Mesodermal cell (in vitro differentiated cells): Measurements from ENCODE around the gene STX12.
A peak's percentile ranks its signal among the peaks of the same experiment; 100 is the strongest.
"Not testable (repeated sequence)": the region's sequence is repeated elsewhere in the genome, so short reads cannot be mapped to it uniquely, and the experiment has no call there.

Experiments
- H3K27ac ChIP-seq: 2 replicates; pipeline ENCODE4 v1.7.0; 2013; ENCODE audit warnings: mild to moderate bottlenecking, low read depth, low read length, moderate library complexity; ENCODE audit not compliant: severe bottlenecking
- H3K36me3 ChIP-seq: 2 replicates; pipeline ENCODE4 v1.7.1; 2013; ENCODE audit warnings: mild to moderate bottlenecking, low read length, moderate library complexity; ENCODE audit not compliant: control insufficient read depth, insufficient read depth
- H3K4me1 ChIP-seq: one replicate; pipeline ENCODE4 v1.7.1; 2013; ENCODE audit warnings: mild to moderate bottlenecking, low read length; ENCODE audit not compliant: insufficient read depth, control insufficient read depth, poor library complexity, severe bottlenecking
- H3K4me3 ChIP-seq: 2 replicates; pipeline ENCODE4 v1.7.0; 2013; ENCODE audit warnings: low read length, control low read depth, mild to moderate bottlenecking; ENCODE audit not compliant: insufficient read depth, poor library complexity, severe bottlenecking; ENCODE audit errors: extremely low read depth
- H3K9me3 ChIP-seq: 2 replicates; pipeline ENCODE4 v1.7.1; 2013; ENCODE audit warnings: mild to moderate bottlenecking, low read length, moderate library complexity; ENCODE audit not compliant: control insufficient read depth
- WGBS, 2 experiments: methylation state at CpG; one replicate each; pipeline ENCODE4 v1.1.5; 2013; ENCODE audit warnings: missing lambda C conversion rate in 2 of 2; ENCODE audit not compliant: insufficient coverage in 2 of 2; 5-methylcytosine and 5-hydroxymethylcytosine counted together

STX12 gene

DNA sequence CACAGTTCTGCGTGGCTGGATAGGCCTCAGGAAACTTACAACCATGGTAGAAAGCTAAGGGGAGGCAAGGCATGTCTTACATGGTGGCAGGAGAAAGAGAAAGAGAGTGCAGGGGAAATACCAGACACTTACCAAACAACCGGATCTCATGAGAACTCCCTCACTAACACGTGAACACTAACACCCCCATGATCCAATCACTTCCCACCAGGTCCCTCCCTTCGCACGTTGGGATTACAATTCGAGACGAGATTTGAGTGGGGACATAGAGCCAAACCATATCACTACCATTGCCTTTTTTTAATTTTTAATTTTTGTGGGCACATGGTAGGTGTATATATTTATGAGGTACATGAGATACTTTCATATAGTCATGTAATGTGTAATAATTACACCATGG lies 33.7 kb downstream of the STX12 start:
- Histone ChIP-seq H3K27ac (no peak overlapping the region), H3K4me1 (no peaks in the 10 kb centered on the region), H3K4me3 (no peak overlapping the region), H3K9me3 (no peaks in the 10 kb centered on the region), H3K36me3 (peaks cover 28% of the 10 kb centered on the region)
- WGBS, 2 experiments, result 40 to 83% methylated on average over 1 to 2 of the region's 7 CpGs

DNA sequence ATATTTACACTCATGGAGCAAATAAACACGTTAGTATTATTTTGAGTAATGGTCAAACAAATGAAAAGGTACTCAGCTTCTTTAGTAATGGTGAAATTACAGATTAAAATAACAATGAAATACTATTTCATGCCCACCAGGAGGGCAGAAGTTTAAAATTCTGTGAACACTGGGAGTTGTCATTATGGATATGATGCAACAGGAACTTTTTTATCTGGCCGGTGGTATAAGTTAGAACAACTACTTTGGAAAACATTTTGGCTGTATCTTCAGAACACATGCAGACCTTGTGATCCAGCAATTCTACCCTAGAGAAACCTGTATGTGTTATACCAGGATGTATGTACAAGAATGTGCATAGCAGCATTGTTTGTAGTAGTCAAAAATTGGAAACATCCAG lies 34.4 kb downstream of the STX12 start:
- Histone ChIP-seq H3K9me3 (no peaks in the 10 kb centered on the region), H3K4me3 (no peak overlapping the region), H3K4me1 (no peaks in the 10 kb centered on the region), H3K36me3 (peaks cover 27% of the 10 kb centered on the region), H3K27ac (no peak overlapping the region)
- WGBS, 2 experiments, result 100% methylated on average over 1 of the region's 2 CpGs

DNA sequence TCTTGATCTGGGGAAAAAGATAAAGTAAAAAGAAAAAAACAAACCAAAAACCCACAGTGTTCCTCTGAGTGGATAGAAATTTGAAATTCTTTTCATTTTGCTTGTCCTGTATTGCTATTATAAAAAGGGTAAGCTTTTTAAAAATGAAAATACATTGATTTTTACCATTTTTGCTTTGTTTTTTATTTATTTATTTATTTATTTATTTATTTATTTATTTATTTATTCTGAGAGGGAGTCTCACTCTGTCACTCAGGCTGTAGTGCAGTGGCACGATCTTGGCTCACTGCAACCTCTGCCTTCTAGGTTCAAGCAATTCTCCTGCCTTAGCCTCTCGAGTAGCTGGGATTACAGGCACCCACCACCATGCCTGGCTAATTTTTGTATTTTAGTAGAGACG lies 35.1 kb downstream of the STX12 start:
- not testable (repeated sequence) for H3K4me1 ChIP-seq, H3K4me3 ChIP-seq, H3K27ac ChIP-seq, H3K9me3 ChIP-seq
- WGBS, 2 experiments, result 100% methylated on average over 1 to 3 of the region's 3 CpGs
- H3K36me3 ChIP-seq, result peaks cover 32% of the 10 kb centered on the region

DNA sequence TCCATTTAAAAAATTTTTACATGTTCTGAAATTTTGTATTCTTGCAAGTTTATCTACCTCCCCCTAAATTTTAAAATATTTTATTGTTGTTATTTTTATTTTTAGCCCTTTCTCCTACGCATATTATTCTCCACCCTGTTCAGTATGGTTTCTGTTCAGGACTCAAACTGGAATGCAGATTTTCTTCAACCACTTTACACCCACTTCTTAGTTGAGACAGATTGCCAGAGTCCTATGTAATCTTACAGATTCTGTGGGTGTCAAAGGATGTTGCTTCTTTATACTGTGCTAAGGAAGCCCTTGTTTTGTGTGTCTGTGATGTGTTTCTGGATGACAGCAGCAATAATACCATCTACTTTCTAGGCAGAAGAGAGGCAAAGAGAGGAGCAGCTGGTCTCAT lies 36.9 kb downstream of the STX12 start:
- Histone ChIP-seq H3K4me1 (no peaks in the 10 kb centered on the region), H3K4me3 (no peak overlapping the region), H3K27ac (no peak overlapping the region), H3K36me3 (peaks cover 35% of the 10 kb centered on the region), H3K9me3 (no peaks in the 10 kb centered on the region)
- WGBS, 2 experiments, result no CpG with 5 or more reads among the region's 1 CpG

DNA sequence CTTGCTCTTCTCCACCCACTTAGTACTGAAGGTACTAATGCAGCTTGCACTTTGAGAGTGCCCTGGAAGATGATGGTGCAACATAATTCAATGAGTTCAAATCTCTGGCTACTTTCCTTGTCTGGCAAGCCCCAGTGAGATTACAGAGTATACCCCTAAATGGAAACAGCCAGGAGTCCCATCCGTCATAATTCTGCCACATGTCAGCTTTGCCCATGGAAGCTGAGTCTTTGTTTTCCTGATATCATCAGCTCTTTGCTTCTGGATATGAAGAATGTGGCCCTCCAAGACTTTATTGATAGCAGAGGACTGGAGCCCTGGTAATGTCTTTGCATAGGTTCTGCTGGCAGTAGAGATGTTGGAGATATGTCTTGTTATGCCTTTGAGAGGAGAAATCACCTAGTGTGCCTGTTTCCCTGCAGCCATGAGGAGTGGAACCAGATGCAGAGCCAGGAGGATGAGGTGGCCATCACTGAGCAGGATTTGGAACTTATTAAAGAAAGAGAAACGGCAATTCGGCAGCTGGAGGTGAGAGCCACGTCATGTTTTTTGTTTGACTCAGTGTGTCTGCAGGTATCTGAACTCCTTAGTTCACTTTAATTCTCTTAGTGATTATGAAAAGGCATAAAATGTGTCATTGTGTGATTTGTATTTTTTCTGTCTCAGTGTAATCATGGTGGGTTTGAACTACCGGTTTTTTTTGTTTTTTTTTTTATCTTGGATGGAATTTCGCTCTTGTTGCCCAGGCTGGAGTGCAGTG lies 38.9 kb downstream of the STX12 start:
- H3K36me3 ChIP-seq, result peaks cover 31% of the 10 kb centered on the region
- H3K27ac ChIP-seq, result no peak overlapping the region
- H3K9me3 ChIP-seq, result no peaks in the 10 kb centered on the region
- whole genome bisulfite sequencing, 2 experiments, result 98% methylated on average over 4 of the region's 6 CpGs
- peaks cover 4% of the 10 kb centered on the region for H3K4me1 ChIP-seq
- no peak overlapping the region for H3K4me3 ChIP-seq

DNA sequence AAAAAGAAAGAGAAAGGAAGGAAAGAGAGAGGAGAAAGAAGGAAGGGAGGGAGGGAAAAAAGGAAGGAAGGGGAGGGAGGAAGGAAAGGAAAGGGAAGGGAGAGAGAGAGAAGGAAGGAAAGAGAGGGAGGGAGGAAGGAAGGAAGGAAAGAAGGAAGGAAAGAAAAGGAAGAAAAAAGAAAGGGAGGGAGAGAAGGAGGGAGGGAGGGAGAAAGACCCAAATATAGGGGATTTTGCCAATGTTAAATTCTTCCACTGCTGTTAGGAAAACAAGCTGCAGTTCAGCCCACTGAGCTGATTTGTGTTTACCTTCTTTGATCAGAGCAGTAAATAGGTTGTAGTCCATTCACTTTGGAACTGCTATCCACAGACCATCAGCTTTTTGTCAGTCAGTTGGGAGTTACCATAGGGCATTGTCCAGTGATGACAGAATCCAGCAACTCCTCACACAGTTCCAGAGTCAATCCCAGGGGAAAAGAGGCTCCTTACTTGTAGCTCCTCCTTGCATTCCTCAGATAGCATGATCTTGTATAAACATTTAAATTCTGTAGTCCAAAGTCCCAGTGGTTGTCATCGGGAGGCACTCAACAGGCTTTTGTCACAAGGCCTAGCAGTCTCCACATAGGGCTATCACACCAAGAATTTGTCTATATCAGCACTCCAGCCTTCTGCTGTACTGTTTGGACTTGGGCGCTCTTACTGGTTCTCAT lies 44.1 kb downstream of the STX12 start:
- peaks cover 60% of the 10 kb centered on the region for H3K36me3 ChIP-seq
- H3K27ac ChIP-seq, result peak overlapping the region; percentile 76
- H3K9me3 ChIP-seq, result no peaks in the 10 kb centered on the region
- WGBS, 2 experiments, result 85 to 90% methylated on average over 2 of the region's 2 CpGs
- H3K4me3 ChIP-seq, result no peak overlapping the region
- H3K4me1 ChIP-seq, result peaks cover 9% of the 10 kb centered on the region

DNA sequence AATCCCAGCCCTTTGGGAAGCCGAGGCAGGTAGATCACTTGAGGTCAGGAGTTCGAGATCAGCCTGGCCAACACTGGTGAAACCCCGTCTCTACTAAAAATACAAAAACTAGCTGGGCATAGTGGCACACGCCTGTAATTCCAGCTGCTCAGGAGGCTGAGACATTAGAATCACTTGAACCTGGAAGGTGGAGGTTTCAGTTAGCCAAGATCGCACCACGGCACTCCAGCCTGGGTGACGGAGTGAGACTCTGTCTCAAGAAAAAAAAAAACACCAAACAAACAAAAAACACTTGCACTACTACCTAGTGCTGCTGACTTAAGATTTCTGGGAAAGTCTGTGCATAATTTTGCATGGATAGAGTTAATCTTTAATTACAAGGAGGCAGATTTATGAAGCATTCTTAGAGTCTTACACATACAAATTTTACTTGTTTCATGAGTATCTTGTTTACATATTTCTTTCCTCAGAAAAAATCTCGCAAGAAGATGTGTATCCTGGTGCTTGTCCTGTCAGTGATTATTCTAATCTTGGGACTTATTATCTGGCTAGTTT lies 48.8 kb downstream of the STX12 start:
- 97 to 98% methylated on average over 5 of the region's 8 CpGs for WGBS, 2 experiments
- H3K4me1 ChIP-seq, result peaks cover 18% of the 10 kb centered on the region
- H3K27ac ChIP-seq, result no peak overlapping the region
- peaks cover 43% of the 10 kb centered on the region for H3K36me3 ChIP-seq
- H3K9me3 ChIP-seq, result no peaks in the 10 kb centered on the region
- no peak overlapping the region for H3K4me3 ChIP-seq

DNA sequence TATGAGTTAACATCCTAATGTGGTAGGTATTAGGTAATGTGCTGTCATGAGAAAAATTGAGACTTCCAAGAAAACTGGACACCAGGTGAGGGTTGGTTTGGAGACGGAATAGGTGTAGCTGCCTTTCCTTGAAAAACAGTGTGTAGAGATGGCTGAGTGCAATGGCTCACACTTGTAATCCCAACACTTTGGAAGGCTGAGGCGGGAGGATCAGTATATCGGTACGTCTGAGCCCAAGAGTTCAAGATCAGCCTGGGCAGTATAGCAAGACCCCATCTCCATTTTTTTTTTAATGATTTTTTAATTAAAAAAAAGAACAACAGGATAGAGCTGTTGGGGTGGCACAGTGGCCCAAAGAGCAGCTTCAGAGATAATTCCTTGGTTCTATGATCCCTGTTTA lies 50.8 kb downstream of the STX12 start:
- no peak overlapping the region for H3K27ac ChIP-seq
- H3K9me3 ChIP-seq, result no peaks in the 10 kb centered on the region
- WGBS, 2 experiments, result 83 to 100% methylated on average over 2 to 4 of the region's 4 CpGs
- H3K4me1 ChIP-seq, result peaks cover 12% of the 10 kb centered on the region
- peaks cover 29% of the 10 kb centered on the region for H3K36me3 ChIP-seq
- no peak overlapping the region for H3K4me3 ChIP-seq

DNA sequence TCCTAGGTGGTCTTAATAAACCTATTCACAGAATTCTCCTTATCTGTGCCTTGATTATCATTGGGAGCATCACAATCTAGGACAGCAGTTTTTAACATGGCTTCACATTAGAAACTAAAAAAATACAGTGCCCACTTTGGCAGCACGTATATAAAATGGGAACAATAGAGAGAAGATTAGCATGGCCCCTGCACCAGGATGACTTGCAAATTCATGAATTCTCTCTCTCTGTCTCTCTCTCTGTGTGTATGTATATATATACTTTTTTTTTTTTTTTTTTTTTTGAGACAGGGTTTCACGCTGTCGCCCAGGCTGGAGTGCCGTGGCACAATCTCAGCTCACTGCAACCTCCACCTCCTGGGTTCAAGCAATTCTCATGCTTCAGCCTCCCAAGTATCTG lies 51.4 kb downstream of the STX12 start:
- Histone ChIP-seq H3K27ac (no peak overlapping the region), H3K4me1 (peaks cover 12% of the 10 kb centered on the region), H3K36me3 (peaks cover 23% of the 10 kb centered on the region), H3K9me3 (no peaks in the 10 kb centered on the region), H3K4me3 (no peak overlapping the region)
- WGBS, 2 experiments, result 93 to 100% methylated on average over 3 of the region's 4 CpGs

DNA sequence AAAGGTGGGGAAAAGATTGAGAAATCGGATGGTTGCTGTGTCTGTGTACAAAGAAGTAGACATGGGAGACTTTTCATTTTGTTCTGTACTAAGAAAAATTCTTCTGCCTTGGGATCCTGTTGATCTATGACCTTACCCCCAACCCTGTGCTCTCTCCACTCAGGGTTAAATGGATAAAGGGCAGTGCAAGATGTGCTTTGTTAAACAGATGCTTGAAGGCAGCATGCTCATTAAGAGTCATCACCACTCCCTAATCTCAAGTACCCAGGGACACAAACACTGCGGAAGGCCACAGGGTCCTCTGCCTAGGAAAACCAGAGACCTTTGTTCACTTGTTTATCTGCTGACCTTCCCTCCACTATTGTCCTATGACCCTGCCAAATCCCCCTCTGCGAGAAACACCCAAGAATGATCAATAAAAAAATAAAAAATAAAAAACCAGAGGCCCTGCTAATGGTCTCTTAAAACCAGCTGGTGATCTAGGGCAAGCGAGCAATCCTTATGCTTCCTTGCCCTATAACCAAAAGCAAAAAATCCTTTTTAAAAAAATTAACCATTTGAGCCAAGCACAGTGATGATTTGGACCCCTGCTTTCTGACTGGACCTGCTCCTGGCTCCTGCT lies 56.4 kb downstream of the STX12 start:
- H3K4me1 ChIP-seq, H3K9me3 ChIP-seq, H3K27ac ChIP-seq, H3K4me3 ChIP-seq: not testable (repeated sequence)
- H3K36me3 ChIP-seq, result peaks cover 21% of the 10 kb centered on the region
- WGBS, 2 experiments, result 90 to 100% methylated on average over 1 of the region's 4 CpGs
